GM12878 (cell line): ENCODE measurements around the gene AREG.

Experiments used
- CTCF ChIP-seq, 3 experiments: IDR thresholded peaks in 2 of 3; conservative IDR thresholded peaks in 1 of 3; 2 replicates each; pipeline ENCODE4 v1.5.1; 2011; ENCODE audit warnings: low read depth in 3 of 3, low read length in 3 of 3, mild to moderate bottlenecking in 3 of 3, control low read depth in 2 of 3, moderate library complexity in 2 of 3, inconsistent platforms in 1 of 3, mixed read lengths in 1 of 3; ENCODE audit not compliant: control insufficient read depth in 2 of 3, insufficient read depth in 1 of 3; ENCODE audit errors: extremely low read depth in 1 of 3
- EZH2 ChIP-seq: IDR thresholded peaks from 2 replicates; pipeline ENCODE4 v1.6.1; 2012; ENCODE audit warnings: low read depth, mild to moderate bottlenecking, control low read depth, inconsistent platforms, low read length, borderline replicate concordance; ENCODE audit not compliant: control insufficient read depth
- FOXM1 ChIP-seq: IDR thresholded peaks from 2 replicates; pipeline ENCODE4 v1.6.1; 2012; ENCODE audit warnings: low read depth, mild to moderate bottlenecking, inconsistent platforms, low read length, moderate library complexity
- RB1 ChIP-seq: fragments of 450-650 bp; formaldehyde crosslinking; IDR thresholded peaks from 2 replicates; pipeline ENCODE4 v1.6.1; 2017; ENCODE audit warnings: mild to moderate bottlenecking, borderline replicate concordance
- TF ChIP-seq, protein P1 (sequence below): fragments of 150-350 bp; IDR thresholded peaks from 2 replicates; pipeline ENCODE4 v1.6.1; 2016; ENCODE audit warnings: low read depth, low read length

DNA sequence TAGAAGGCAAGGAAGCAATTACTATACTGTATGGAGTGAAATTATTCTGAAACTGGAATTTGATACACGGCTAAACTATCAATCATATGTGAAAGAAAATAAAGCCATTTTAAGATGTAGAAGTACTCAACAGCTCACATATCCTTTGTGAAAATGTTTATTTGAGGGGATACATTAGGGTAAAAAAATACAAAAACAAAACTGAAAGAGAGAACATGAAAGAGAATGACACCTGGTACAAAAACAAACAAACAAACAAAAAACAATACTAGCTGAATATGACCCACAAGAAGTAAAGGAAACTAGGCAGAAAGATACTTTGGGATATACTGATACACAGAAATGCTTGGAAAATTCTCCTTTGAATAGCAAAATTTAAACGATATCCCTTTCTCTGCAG is 20.8 kb upstream of the AREG start:
- no peak for TF ChIP-seq CTCF (IDR thresholded peaks at IDR 0.05 in 2 of 3, conservative IDR thresholded peaks at IDR 0.05 in 1 of 3; ENCODE audit: control insufficient read depth in 2 of 3, extremely low read depth in 1 of 3, insufficient read depth in 1 of 3, low read depth in 3 of 3, low read length in 3 of 3)
- no peak for TF ChIP-seq EZH2
- no peak for TF ChIP-seq FOXM1
- TF ChIP-seq, protein P1, sequence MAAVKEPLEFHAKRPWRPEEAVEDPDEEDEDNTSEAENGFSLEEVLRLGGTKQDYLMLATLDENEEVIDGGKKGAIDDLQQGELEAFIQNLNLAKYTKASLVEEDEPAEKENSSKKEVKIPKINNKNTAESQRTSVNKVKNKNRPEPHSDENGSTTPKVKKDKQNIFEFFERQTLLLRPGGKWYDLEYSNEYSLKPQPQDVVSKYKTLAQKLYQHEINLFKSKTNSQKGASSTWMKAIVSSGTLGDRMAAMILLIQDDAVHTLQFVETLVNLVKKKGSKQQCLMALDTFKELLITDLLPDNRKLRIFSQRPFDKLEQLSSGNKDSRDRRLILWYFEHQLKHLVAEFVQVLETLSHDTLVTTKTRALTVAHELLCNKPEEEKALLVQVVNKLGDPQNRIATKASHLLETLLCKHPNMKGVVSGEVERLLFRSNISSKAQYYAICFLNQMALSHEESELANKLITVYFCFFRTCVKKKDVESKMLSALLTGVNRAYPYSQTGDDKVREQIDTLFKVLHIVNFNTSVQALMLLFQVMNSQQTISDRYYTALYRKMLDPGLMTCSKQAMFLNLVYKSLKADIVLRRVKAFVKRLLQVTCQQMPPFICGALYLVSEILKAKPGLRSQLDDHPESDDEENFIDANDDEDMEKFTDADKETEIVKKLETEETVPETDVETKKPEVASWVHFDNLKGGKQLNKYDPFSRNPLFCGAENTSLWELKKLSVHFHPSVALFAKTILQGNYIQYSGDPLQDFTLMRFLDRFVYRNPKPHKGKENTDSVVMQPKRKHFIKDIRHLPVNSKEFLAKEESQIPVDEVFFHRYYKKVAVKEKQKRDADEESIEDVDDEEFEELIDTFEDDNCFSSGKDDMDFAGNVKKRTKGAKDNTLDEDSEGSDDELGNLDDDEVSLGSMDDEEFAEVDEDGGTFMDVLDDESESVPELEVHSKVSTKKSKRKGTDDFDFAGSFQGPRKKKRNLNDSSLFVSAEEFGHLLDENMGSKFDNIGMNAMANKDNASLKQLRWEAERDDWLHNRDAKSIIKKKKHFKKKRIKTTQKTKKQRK, result no peak
- TF ChIP-seq RB1, result no peak
